Activated B cell treated with CpG ODN at 0.5 μM for 24 hours (primary cell): ENCODE data around the gene TCF7L1. TPM values are rescaled to one million over a fixed set of nuclear protein-coding genes. Genes with fewer than 3 reads are reported as not detected.
A peak's percentile ranks its signal among the peaks of the same experiment; 100 is the strongest.

ENCODE experiments used
- ATAC-seq: fragments of 200-7000 bp; cut with Tn5 transposase; one replicate; pipeline ENCODE4 v1.10.0; 2021; ENCODE audit warnings: low read depth, mild to moderate bottlenecking, moderate library complexity
- CTCF ChIA-PET: fragments of 350-600 bp; sonication (Branson Sonifier 250); formaldehyde crosslinking; loops from one replicate; lab custom pipeline; 2021; ENCODE audit warnings: antibody characterized with exemption; lab: Charles Lee
- POLR2A ChIA-PET: fragments of 350-600 bp; sonication (Branson Sonifier 250); formaldehyde crosslinking; loops from one replicate; lab custom pipeline; 2021; ENCODE audit warnings: antibody characterized with exemption; lab: Charles Lee
- DNase-seq: peaks from one replicate; pipeline ENCODE4 v3.0.0; 2022
- H3K27ac Mint-ChIP-seq: one replicate; pipeline ENCODE4 v1.8.0; 2020; ENCODE audit warnings: mixed read lengths
- H3K27me3 Mint-ChIP-seq: one replicate; pipeline ENCODE4 v1.8.0; 2021; ENCODE audit warnings: mixed read lengths
- H3K36me3 Mint-ChIP-seq: one replicate; pipeline ENCODE4 v1.8.0; 2021; ENCODE audit warnings: low read depth, mixed read lengths
- H3K4me1 Mint-ChIP-seq: one replicate; pipeline ENCODE4 v1.8.0; 2021; ENCODE audit warnings: mixed read lengths
- H3K4me3 Mint-ChIP-seq: one replicate; pipeline ENCODE4 v1.8.0; 2020; ENCODE audit warnings: mild to moderate bottlenecking, mixed read lengths
- H3K9me3 Mint-ChIP-seq: one replicate; pipeline ENCODE4 v1.8.0; 2020; ENCODE audit warnings: mixed read lengths
- intact Hi-C: fragments of 100-400 bp; cut with micrococcal nuclease; formaldehyde crosslinking; loops from one replicate; pipeline ENCODE4 v1.15.1; 2024
- total RNA-seq: library from RNA; stranded (reverse); gene quantifications from 2 replicates; pipeline ENCODE4 v1.2.3, GENCODE V29; 2022
- TF ChIP-seq, protein P1 (sequence below): fragments of 200-600 bp; IDR thresholded peaks from one replicate; pipeline ENCODE4 v1.8.0; 2022; ENCODE audit warnings: antibody characterized with exemption, mild to moderate bottlenecking

TCF7L1 gene
- total RNA-seq, 1 donor from 2014 or later = 0.07 TPM

DNA sequence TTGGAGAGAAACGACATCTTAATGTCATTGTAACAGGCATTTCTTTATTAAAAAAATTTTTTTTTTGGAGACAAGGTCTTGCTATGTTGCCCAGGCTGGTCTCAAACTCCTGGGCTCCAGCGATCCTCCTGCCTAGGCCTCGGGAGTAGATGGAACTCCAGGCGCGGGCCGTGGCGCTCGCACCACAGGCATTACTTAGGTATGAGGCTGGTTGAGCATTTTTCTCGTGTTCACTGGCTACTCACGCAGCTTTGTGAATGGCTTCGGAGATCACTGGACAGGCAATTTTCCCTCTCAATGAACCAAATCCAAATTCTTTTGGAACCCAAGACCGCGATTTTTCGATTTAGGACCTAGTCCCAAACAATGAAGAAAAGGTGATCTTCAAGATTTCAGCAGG, 795 bp upstream of the TCF7L1 start:
- ChIA-PET CTCF (no interaction called here), POLR2A (interaction anchor here (0.5 kb wide), 1 partner anchor 14 kb away, joined by 3 read pairs; no protein-coding TSS in a partner anchor)
- intact Hi-C loops = loop anchor here (5.0 kb wide), 1 partner anchor 155 kb away; no protein-coding TSS in a partner anchor
- no peak overlapping the region for H3K27ac Mint-ChIP-seq
- DNase-seq = no peak
- H3K36me3 Mint-ChIP-seq = no peaks in the 10 kb centered on the region
- ATAC-seq = no peak
- peaks cover 44% of the 10 kb centered on the region for H3K27me3 Mint-ChIP-seq
- TF ChIP-seq, protein P1, sequence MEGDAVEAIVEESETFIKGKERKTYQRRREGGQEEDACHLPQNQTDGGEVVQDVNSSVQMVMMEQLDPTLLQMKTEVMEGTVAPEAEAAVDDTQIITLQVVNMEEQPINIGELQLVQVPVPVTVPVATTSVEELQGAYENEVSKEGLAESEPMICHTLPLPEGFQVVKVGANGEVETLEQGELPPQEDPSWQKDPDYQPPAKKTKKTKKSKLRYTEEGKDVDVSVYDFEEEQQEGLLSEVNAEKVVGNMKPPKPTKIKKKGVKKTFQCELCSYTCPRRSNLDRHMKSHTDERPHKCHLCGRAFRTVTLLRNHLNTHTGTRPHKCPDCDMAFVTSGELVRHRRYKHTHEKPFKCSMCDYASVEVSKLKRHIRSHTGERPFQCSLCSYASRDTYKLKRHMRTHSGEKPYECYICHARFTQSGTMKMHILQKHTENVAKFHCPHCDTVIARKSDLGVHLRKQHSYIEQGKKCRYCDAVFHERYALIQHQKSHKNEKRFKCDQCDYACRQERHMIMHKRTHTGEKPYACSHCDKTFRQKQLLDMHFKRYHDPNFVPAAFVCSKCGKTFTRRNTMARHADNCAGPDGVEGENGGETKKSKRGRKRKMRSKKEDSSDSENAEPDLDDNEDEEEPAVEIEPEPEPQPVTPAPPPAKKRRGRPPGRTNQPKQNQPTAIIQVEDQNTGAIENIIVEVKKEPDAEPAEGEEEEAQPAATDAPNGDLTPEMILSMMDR = no peak
- no peaks in the 10 kb centered on the region for H3K9me3 Mint-ChIP-seq
- H3K4me3 Mint-ChIP-seq = peak overlapping the region; percentile 79
- H3K4me1 Mint-ChIP-seq = peaks cover 14% of the 10 kb centered on the region

DNA sequence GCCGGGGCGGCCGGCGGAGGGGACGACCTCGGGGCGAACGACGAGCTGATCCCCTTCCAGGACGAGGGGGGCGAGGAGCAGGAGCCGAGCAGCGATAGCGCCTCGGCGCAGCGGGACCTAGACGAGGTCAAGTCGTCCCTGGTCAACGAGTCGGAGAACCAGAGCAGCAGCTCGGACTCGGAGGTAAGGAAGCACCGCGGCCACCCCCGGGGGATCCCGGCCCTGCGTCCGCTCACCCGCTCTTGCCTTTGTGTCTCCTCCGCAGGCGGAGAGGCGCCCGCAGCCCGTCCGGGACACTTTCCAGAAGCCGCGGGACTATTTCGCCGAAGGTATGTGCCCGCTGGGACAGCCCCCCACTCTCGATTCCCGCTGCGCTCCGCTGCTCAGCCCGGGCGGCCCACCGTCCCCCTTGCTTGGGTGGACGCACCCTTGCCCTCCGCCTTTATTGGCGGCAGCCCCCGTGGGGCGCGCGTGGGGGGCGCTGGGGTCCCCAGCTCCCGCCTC, 611 bp downstream of the TCF7L1 start:
- no peak overlapping the region for H3K27ac Mint-ChIP-seq
- H3K36me3 Mint-ChIP-seq = no peaks in the 10 kb centered on the region
- TF ChIP-seq, protein P1 = no peak
- no peak for ATAC-seq
- H3K27me3 Mint-ChIP-seq = peaks cover 37% of the 10 kb centered on the region
- peak; percentile 29 for DNase-seq
- intact Hi-C loops = loop anchor here (5.0 kb wide), 1 partner anchor 153 kb away; no protein-coding TSS in a partner anchor
- no peaks in the 10 kb centered on the region for H3K9me3 Mint-ChIP-seq
- POLR2A ChIA-PET = no interaction called here
- CTCF ChIA-PET = no interaction called here
- peak overlapping the region; percentile 65 for H3K4me3 Mint-ChIP-seq
- peaks cover 14% of the 10 kb centered on the region for H3K4me1 Mint-ChIP-seq

DNA sequence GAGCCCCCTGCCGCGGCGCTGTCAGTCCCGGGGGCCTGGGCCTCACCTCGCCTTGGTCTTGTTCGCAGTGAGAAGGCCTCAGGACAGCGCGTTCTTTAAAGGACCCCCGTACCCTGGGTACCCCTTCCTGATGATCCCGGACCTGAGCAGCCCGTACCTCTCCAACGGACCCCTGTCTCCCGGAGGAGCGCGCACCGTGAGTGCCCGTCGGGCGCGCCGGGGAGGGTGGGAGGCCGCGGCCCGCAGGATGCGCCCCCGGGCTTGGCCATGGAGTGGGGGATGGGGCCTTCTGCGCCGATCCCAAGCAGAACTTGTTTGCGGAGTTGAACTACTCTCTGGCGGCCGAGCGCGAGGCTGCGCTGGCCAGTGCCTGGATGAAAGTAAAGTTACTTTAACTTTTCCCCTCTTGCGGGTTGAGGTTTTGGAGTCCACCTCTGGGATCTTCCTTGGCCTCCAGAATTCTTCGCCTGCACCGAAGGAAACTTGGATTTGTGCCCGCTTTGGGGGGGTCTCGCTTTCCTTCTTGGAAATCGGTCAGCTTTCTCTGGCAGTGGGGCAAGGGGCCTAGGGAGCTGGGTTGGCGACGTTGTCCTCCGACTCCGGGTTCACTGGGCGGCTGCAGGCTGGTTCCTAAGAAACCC, 1.2 kb downstream of the TCF7L1 start:
- no peaks in the 10 kb centered on the region for H3K9me3 Mint-ChIP-seq
- TF ChIP-seq, protein P1 = no peak
- POLR2A ChIA-PET = no interaction called here
- CTCF ChIA-PET = no interaction called here
- H3K4me3 Mint-ChIP-seq = peak overlapping the region; percentile 53
- intact Hi-C loops = loop anchor here (5.0 kb wide), 1 partner anchor 153 kb away; no protein-coding TSS in a partner anchor
- H3K27ac Mint-ChIP-seq = no peak overlapping the region
- DNase-seq (no peak), ATAC-seq (no peak)
- H3K27me3 Mint-ChIP-seq = peaks cover 39% of the 10 kb centered on the region
- no peaks in the 10 kb centered on the region for H3K36me3 Mint-ChIP-seq
- peaks cover 14% of the 10 kb centered on the region for H3K4me1 Mint-ChIP-seq

DNA sequence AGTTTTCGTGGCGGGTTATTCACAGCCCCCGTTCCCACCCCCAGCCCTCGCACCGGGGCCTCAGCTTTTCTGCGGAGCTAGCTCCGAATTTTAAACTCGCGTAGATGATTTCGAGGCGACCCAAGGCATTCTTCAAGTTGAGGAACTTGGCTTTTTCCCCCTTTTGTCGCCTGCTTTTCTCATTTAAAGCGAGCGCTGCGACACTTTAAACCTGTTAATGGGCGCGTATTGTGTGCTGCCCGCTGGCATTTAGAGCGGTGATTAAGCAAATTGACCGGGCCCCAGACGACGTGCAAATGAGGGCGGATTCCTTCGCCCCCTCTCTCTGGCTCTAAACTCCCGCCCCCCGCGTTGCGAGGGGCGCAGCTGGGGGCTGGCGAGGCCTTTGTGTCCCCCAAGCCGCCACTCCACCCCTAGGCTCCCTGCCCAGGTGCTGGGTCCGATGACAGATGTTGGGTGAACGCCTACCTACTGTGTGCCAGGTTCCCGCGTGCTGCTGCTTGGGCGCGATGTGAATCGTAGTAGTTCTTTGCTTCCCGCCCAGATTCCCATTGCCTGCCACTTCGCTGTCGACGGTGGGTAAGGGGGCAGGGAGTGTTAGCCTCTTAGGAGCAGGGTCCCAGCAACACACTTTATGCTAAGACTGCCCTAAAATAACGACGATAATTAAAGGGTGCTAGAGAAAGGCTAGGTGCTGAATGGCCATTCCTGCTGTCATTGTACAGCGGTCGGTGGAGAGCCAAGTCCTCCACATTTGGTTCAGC, 1.9 kb downstream of the TCF7L1 start:
- Mint-ChIP-seq H3K27ac (no peak overlapping the region), H3K4me1 (peaks cover 14% of the 10 kb centered on the region), H3K27me3 (peaks cover 42% of the 10 kb centered on the region), H3K4me3 (peak overlapping the region; percentile 53), H3K36me3 (no peaks in the 10 kb centered on the region), H3K9me3 (no peaks in the 10 kb centered on the region)
- TF ChIP-seq, protein P1 = no peak
- ChIA-PET CTCF (no interaction called here), POLR2A (no interaction called here)
- intact Hi-C loops = loop anchor here (5.0 kb wide), 2 partner anchors 152 to 162 kb away; no protein-coding TSS in a partner anchor
- ATAC-seq (no peak), DNase-seq (no peak)

DNA sequence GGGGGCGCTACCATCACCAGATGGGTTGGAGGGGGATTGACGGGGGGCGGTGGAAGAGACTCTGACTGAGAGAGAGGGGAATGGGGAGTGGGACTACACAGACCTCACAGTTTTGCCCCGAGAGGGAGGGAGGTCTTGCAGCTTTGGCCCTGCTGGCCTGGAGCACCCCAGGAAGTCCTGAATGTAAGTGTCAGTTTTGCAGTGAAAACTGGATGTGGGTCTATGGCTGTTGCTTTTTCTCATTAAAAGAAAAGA, 2.4 kb downstream of the TCF7L1 start:
- Mint-ChIP-seq H3K4me3 (no peak overlapping the region), H3K27ac (no peak overlapping the region), H3K4me1 (peaks cover 14% of the 10 kb centered on the region), H3K27me3 (peaks cover 43% of the 10 kb centered on the region), H3K9me3 (no peaks in the 10 kb centered on the region), H3K36me3 (no peaks in the 10 kb centered on the region)
- TF ChIP-seq, protein P1 = no peak
- ChIA-PET POLR2A (no interaction called here), CTCF (no interaction called here)
- no peak for ATAC-seq
- intact Hi-C loops = loop anchor here (5.0 kb wide), 1 partner anchor 162 kb away; no protein-coding TSS in a partner anchor
- DNase-seq = no peak
